ENCODE results near the gene CLDN18.

CLDN18 gene

DNA sequence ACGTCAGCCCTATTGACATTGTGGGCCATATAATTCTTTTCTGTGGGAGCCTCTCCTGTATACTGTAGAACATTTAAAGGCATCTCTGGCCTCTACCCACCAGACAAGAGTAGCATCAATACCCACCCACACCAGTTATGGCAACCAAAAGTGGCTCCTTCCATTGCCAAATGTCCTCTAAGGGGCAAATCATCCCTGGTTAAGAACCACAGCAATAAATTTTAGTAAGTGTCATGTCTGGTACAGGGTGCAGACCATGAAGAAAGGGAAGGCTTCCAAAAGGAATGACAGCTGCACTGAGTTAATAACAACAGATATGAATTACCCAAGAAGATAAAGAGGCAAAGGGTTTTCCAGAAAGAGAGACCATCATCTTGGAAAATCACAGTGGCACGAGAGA lies 6.9 kb upstream of the CLDN18 start:
- no peak for DNase-seq (ENCODE audit: low read depth)
- TF ChIP-seq, protein P1, sequence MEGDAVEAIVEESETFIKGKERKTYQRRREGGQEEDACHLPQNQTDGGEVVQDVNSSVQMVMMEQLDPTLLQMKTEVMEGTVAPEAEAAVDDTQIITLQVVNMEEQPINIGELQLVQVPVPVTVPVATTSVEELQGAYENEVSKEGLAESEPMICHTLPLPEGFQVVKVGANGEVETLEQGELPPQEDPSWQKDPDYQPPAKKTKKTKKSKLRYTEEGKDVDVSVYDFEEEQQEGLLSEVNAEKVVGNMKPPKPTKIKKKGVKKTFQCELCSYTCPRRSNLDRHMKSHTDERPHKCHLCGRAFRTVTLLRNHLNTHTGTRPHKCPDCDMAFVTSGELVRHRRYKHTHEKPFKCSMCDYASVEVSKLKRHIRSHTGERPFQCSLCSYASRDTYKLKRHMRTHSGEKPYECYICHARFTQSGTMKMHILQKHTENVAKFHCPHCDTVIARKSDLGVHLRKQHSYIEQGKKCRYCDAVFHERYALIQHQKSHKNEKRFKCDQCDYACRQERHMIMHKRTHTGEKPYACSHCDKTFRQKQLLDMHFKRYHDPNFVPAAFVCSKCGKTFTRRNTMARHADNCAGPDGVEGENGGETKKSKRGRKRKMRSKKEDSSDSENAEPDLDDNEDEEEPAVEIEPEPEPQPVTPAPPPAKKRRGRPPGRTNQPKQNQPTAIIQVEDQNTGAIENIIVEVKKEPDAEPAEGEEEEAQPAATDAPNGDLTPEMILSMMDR (conservative IDR thresholded peaks at IDR 0.05; ENCODE audit: control insufficient read depth, insufficient read depth, low read depth, low read length) = no peak
- no peak overlapping the region for H3K4me3 ChIP-seq (ENCODE audit: control insufficient read depth, low read depth, low read length)

DNA sequence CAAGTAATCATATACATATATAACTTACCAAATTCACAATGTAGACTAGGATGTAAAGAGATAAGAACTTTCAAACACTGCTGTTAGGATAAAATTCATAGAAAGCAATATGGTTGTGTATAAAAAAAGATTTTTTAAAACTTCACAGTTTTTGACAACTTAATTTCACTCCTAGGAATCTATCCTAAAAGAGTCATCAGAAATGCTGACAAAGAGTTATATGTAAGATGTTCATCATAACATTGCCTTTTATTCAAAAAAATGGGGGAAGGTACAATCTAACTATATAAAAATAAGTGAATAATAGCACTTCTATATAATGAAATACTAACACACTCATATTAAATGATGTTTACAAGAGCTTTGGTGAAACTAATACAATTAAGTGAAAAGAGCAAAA lies 4.3 kb upstream of the CLDN18 start:
- TF ChIP-seq, protein P1 (conservative IDR thresholded peaks at IDR 0.05; ENCODE audit: control insufficient read depth, insufficient read depth, low read depth, low read length) = no peak
- no peak overlapping the region for H3K4me3 ChIP-seq (ENCODE audit: control insufficient read depth, low read depth, low read length)
- no peak for DNase-seq (ENCODE audit: low read depth)

DNA sequence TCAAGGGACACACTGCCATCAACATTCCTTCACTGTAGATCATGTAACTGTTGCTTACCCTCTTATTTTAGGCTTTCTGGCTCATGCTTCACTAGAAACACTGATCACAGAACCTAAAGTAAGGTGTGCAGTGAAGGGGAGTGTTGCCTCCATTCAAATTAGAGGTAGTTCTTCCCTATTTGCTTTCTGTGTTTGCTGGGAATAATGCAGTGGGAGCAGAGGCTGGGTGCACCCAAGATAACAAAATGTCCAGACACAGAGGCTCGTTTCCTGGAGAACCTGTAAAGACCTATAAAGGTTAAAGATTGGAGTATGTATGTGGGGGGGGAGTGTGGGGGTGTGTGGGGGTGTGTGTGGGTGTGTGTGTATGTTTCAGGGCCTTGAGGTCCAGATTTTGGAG lies 2.1 kb upstream of the CLDN18 start:
- H3K4me3 ChIP-seq (ENCODE audit: control insufficient read depth, low read depth, low read length) = no peak overlapping the region
- no peak for DNase-seq (ENCODE audit: low read depth)
- TF ChIP-seq, protein P1 (conservative IDR thresholded peaks at IDR 0.05; ENCODE audit: control insufficient read depth, insufficient read depth, low read depth, low read length) = no peak

DNA sequence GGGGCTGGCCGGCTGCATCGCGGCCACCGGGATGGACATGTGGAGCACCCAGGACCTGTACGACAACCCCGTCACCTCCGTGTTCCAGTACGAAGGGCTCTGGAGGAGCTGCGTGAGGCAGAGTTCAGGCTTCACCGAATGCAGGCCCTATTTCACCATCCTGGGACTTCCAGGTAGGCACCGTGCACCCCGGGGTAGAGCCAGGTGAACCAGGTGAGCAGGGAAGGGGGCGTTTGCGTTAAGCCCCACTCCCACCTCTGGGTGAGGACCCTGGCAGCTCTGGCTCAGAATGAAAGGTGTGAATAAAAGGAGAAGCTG lies 267 bp downstream of the CLDN18 start:
- H3K4me3 ChIP-seq (ENCODE audit: control insufficient read depth, low read depth, low read length) = no peak overlapping the region
- TF ChIP-seq, protein P1 (conservative IDR thresholded peaks at IDR 0.05; ENCODE audit: control insufficient read depth, insufficient read depth, low read depth, low read length) = no peak

DNA sequence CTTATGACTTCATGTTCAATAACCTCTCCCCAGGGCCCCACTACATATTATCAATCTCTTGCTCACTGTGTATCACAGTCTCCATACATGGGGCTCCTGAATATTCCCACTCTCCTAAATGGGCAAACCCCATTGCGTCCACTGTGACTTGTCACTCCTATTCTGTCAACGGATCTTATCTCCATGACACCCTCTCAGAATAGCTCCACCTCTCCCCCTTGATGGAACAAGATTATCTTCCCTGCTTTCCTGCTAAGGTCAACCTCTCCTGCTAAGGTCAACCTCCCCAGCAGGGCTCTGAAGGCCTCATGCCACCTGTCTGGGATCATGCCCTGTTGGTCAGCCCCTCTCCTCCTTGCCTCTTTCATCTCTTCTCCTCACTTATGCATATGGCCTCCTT lies 1.8 kb downstream of the CLDN18 start:
- no peak overlapping the region for H3K4me3 ChIP-seq (ENCODE audit: control insufficient read depth, low read depth, low read length)
- TF ChIP-seq, protein P1 (conservative IDR thresholded peaks at IDR 0.05; ENCODE audit: control insufficient read depth, insufficient read depth, low read depth, low read length) = no peak
- DNase-seq (ENCODE audit: low read depth) = no peak

More for the DNA sequence above, 267 bp downstream of the CLDN18 start:
- DNase-seq (ENCODE audit: low read depth) = no peak

DNA sequence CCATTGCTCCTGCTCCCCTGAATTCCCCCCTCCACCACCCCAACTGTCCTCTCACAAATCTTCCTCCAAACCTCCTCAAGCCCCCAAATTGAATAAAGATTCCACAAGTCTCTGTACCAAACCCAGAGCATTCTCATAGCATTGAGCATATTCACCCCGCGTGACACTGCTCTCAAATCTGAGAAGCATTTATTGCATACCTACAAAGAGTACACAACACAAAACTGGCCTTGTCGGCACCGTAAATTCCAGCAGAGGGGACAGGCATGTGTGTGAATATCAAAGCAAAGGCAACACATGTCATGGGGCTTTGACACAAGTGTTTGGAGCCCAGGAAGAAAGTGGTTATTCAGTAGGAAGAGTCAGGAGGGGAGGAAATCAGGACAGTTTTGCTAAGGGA lies 2.6 kb downstream of the CLDN18 start:
- no peak for DNase-seq (ENCODE audit: low read depth)
- TF ChIP-seq, protein P1 (conservative IDR thresholded peaks at IDR 0.05; ENCODE audit: control insufficient read depth, insufficient read depth, low read depth, low read length) = no peak
- no peak overlapping the region for H3K4me3 ChIP-seq (ENCODE audit: control insufficient read depth, low read depth, low read length)

DNA sequence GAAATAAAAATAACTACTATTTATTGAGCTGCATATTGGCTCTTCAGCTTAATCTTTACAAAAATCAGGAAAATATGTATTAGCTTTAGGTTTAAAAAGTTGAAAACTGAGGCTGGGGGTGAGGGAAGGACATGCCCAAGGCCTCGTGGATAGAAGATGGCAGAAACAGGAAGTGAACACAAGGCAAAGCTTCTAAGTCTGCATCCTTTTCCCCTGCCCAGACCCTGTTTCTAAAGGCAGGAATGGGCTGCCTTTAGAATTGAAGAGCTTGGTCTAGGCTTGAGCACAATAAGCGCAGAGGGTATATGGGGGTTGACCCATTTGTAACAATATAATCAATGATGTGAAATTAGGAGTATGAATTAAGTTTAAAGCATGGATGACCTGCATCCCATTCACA lies 6.1 kb downstream of the CLDN18 start:
- TF ChIP-seq, protein P1 (conservative IDR thresholded peaks at IDR 0.05; ENCODE audit: control insufficient read depth, insufficient read depth, low read depth, low read length) = no peak
- H3K4me3 ChIP-seq (ENCODE audit: control insufficient read depth, low read depth, low read length) = no peak overlapping the region
- DNase-seq (ENCODE audit: low read depth) = no peak
